Ascending aorta (tissue), 2 donors: ENCODE results near the gene RAP1A. TPM values are rescaled to one million over a fixed set of nuclear protein-coding genes. Genes with fewer than 3 reads are reported as not detected.
A peak's percentile ranks its signal among the peaks of the same experiment; 100 is the strongest.

Source experiments
- DNase-seq, 2 donors: peaks; one replicate each; pipeline ENCODE4 v3.0.0-alpha.2; 2019; ENCODE audit warnings: low spot score in 2 of 2
- H3K27ac ChIP-seq, 2 donors: fragments of 200-600 bp; sonication (generic); one replicate each; pipeline ENCODE4 v1.5.1; 2016 to 2017; ENCODE audit warnings: mild to moderate bottlenecking in 1 of 2
- H3K27me3 ChIP-seq: fragments of 200-600 bp; sonication (generic); one replicate; pipeline ENCODE4 v1.5.1; 2017
- H3K36me3 ChIP-seq, 2 donors: fragments of 200-600 bp; sonication (generic); one replicate each; pipeline ENCODE4 v1.5.1; 2016
- H3K4me1 ChIP-seq, 2 donors: fragments of 200-600 bp; sonication (generic); one replicate each; pipeline ENCODE4 v1.5.1; 2016 to 2017; ENCODE audit warnings: mild to moderate bottlenecking in 1 of 2
- H3K4me3 ChIP-seq, 2 donors: fragments of 200-600 bp; sonication (generic); one replicate each; pipeline ENCODE4 v1.5.1; 2016 to 2017; ENCODE audit warnings: mild to moderate bottlenecking in 1 of 2
- H3K9me3 ChIP-seq, 2 donors: fragments of 200-600 bp; sonication (generic); one replicate each; pipeline ENCODE4 v1.5.1; 2016
- intact Hi-C: fragments of 100-400 bp; cut with DNase I; formaldehyde crosslinking; loops from one replicate; pipeline ENCODE4 v1.15.1; 2023
- total RNA-seq: library from RNA; depleted of rRNA; stranded (reverse); fragments of >200 nt; gene quantifications from one replicate; pipeline ENCODE4 v1.1.0, GENCODE V29; 2016
- TF ChIP-seq, protein P1 (sequence below), 3 experiments: fragments of 200-600 bp in 2 of 3; fragments of 450-650 bp in 1 of 3; sonication (generic) in 2 of 3; IDR thresholded peaks; one replicate each; pipeline ENCODE4 v1.5.1; 2016 to 2019; ENCODE audit warnings: antibody characterized with exemption in 3 of 3, mild to moderate bottlenecking in 1 of 3, moderate library complexity in 1 of 3

Gene RAP1A
- total RNA-seq, 1 donor from 2014 or later: 44.1 TPM

DNA sequence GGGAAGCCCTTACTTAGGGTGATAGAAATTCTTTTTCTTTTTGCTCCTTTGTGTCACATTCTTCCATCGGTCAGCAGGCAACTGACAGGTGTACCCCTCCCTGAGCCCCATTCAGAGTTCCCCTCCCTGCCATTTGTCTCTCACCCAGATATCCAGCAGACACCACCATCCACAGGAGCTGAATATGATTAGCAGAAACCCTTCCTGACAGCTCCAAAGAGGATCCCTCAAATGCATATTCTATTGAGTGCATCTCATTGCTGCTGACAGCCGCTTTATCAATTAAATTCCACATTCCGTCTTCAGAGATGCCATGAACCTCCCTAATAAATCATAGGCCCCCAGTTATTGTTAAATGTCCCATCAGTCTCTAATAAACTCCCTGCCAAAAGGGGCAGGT is 130.0 kb downstream of the RAP1A start:
- TF ChIP-seq, protein P1, sequence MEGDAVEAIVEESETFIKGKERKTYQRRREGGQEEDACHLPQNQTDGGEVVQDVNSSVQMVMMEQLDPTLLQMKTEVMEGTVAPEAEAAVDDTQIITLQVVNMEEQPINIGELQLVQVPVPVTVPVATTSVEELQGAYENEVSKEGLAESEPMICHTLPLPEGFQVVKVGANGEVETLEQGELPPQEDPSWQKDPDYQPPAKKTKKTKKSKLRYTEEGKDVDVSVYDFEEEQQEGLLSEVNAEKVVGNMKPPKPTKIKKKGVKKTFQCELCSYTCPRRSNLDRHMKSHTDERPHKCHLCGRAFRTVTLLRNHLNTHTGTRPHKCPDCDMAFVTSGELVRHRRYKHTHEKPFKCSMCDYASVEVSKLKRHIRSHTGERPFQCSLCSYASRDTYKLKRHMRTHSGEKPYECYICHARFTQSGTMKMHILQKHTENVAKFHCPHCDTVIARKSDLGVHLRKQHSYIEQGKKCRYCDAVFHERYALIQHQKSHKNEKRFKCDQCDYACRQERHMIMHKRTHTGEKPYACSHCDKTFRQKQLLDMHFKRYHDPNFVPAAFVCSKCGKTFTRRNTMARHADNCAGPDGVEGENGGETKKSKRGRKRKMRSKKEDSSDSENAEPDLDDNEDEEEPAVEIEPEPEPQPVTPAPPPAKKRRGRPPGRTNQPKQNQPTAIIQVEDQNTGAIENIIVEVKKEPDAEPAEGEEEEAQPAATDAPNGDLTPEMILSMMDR (IDR thresholded peaks at IDR 0.05): no peak
- no peaks in the 10 kb centered on the region for H3K36me3 ChIP-seq
- no peaks in the 10 kb centered on the region for H3K9me3 ChIP-seq
- peaks cover 0 to 3% of the 10 kb centered on the region in 2 donors for H3K4me1 ChIP-seq
- no peak overlapping the region for H3K27ac ChIP-seq
- H3K27me3 ChIP-seq: no peaks in the 10 kb centered on the region
- intact Hi-C loops: loop anchor here (10.0 kb wide), 2 partner anchors 605 to 795 kb away; partner anchors contain the start of genes CEPT1 and DRAM2
- no peak overlapping the region for H3K4me3 ChIP-seq
- DNase-seq: no peak

GRCh38 chr1:111750856-111751255 is 131.3 kb downstream of the RAP1A start:
- Histone ChIP-seq H3K4me3 (no peak overlapping the region), H3K36me3 (no peaks in the 10 kb centered on the region), H3K9me3 (no peaks in the 10 kb centered on the region), H3K27ac (no peak overlapping the region), H3K4me1 (peaks cover 0 to 8% of the 10 kb centered on the region in 2 donors), H3K27me3 (no peaks in the 10 kb centered on the region)
- no peak for DNase-seq
- intact Hi-C loops: loop anchor here (10.0 kb wide), 2 partner anchors 606 to 794 kb away; partner anchors contain the start of genes CEPT1 and DRAM2
- TF ChIP-seq, protein P1 (IDR thresholded peaks at IDR 0.05): no peak

- Histone ChIP-seq H3K27me3 (no peaks in the 10 kb centered on the region), H3K4me3 (no peak overlapping the region), H3K4me1 (peaks cover 0 to 16% of the 10 kb centered on the region in 2 donors), H3K36me3 (no peaks in the 10 kb centered on the region), H3K27ac (no peak overlapping the region), H3K9me3 (no peaks in the 10 kb centered on the region)
- intact Hi-C loops: loop anchor here (10.0 kb wide), 2 partner anchors 607 to 793 kb away; partner anchors contain the start of genes CEPT1 and DRAM2
- DNase-seq: no peak
- TF ChIP-seq, protein P1 (IDR thresholded peaks at IDR 0.05): no peak
Measured at GRCh38 chr1:111751906-111752575, 132.5 kb downstream of the RAP1A start.

DNA sequence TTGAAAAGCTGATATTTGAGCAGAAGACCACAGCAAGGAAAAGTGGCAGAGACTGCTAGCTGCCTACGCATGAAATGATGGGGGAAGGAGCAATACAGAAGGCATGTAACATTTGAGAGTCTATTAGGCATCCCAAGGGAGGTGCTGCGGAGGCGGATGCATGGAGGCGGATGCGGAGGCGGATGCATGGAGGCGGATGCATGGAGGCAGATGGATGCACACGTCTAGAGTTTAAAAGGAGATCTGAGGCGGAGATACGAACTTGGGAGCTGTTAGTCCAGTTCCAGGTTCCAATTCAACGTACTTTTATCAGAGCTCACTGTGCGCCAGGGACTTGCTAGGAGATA is 135.4 kb downstream of the RAP1A start:
- Histone ChIP-seq H3K36me3 (peaks cover 0 to 2% of the 10 kb centered on the region in 2 donors), H3K4me3 (peak overlapping the region; percentile 80 to 96), H3K27me3 (no peaks in the 10 kb centered on the region), H3K4me1 (peaks cover 0 to 16% of the 10 kb centered on the region in 2 donors), H3K27ac (peak overlapping the region; percentile 90 to 95), H3K9me3 (no peaks in the 10 kb centered on the region)
- DNase-seq: no peak
- TF ChIP-seq, protein P1 (IDR thresholded peaks at IDR 0.05): no peak
- intact Hi-C loops: loop anchor here (1.0 to 10.0 kb wide), 8 partner anchors 16 to 790 kb away; partner anchors contain the start of genes ATP5PB, CEPT1, DRAM2 and INKA2

GRCh38 chr1:111755331-111756123 is 135.9 kb downstream of the RAP1A start, which contains the start of gene DDX20:
TSS of gene DDX20 (plus strand) at chr1:111755901. CDS start at chr1:111755925, 24 bp downstream.
- Histone ChIP-seq H3K4me1 (peaks cover 0 to 16% of the 10 kb centered on the region in 2 donors), H3K9me3 (no peaks in the 10 kb centered on the region), H3K27me3 (no peaks in the 10 kb centered on the region), H3K36me3 (peaks cover under 1 to 8% of the 10 kb centered on the region in 2 donors), H3K4me3 (peak within 1 kb of the TSS; percentile 80 to 96), H3K27ac (peak within 1 kb of the TSS; percentile 90 to 95)
- intact Hi-C loops: loop anchor here (1.0 to 10.0 kb wide), 8 partner anchors 16 to 789 kb away; partner anchors contain the start of genes ATP5PB, CEPT1, DRAM2 and INKA2
- DNase-seq: peak; percentile 65 to 95
- TF ChIP-seq, protein P1 (IDR thresholded peaks at IDR 0.05): peak; percentile 92 to 98 (median 92)
